GM21737 (cell line): ENCODE results near the gene SUSD1.

Experiments
- ATAC-seq: cut with Tn5 transposase; IDR thresholded peaks from one replicate; pipeline ENCODE4 v1.9.1; 2021; ENCODE audit warnings: mild to moderate bottlenecking, moderate library complexity; ENCODE audit not compliant: unreplicated experiment

The SUSD1 gene

GRCh38 chr9:112072721-112073638 is 102.1 kb downstream of the SUSD1 start:
- no peak for ATAC-seq

- ATAC-seq: no peak
These were observed 105.6 kb downstream of the SUSD1 start for GRCh38 chr9:112069318-112070169.

GRCh38 chr9:112065806-112066606 is 109.1 kb downstream of the SUSD1 start:
- no peak for ATAC-seq

- no peak for ATAC-seq
These were observed 110.2 kb downstream of the SUSD1 start for GRCh38 chr9:112064871-112065270.

GRCh38 chr9:112063586-112063985 is 111.5 kb downstream of the SUSD1 start:
- no peak for ATAC-seq

- no peak for ATAC-seq
These were observed 111.9 kb downstream of the SUSD1 start for GRCh38 chr9:112063151-112063550.

GRCh38 chr9:112061152-112061740 is 113.9 kb downstream of the SUSD1 start:
- ATAC-seq: peak; percentile 59

GRCh38 chr9:112059966-112060320 is 115.2 kb downstream of the SUSD1 start:
- no peak for ATAC-seq

GRCh38 chr9:112059145-112059965 is 115.7 kb downstream of the SUSD1 start:
- no peak for ATAC-seq

GRCh38 chr9:112056996-112057395 is 118.1 kb downstream of the SUSD1 start:
- no peak for ATAC-seq

GRCh38 chr9:112054916-112055315 is 120.2 kb downstream of the SUSD1 start:
- ATAC-seq: no peak

- ATAC-seq: no peak
These were observed 123.3 kb downstream of the SUSD1 start for GRCh38 chr9:112051812-112052211.

GRCh38 chr9:112050544-112051475 is 124.3 kb downstream of the SUSD1 start:
- no peak for ATAC-seq

GRCh38 chr9:112049811-112050516 is 125.1 kb downstream of the SUSD1 start:
- no peak for ATAC-seq

GRCh38 chr9:112048924-112049691 is 126.0 kb downstream of the SUSD1 start:
- ATAC-seq: no peak

- ATAC-seq: no peak
These were observed 127.5 kb downstream of the SUSD1 start for GRCh38 chr9:112047538-112048066.

GRCh38 chr9:112046181-112046580 is 128.9 kb downstream of the SUSD1 start:
- no peak for ATAC-seq
